Heart left ventricle (tissue), 13 donors: ENCODE measurements around the gene KIF13A.

ENCODE experiments used
- CTCF ChIP-seq, 12 donors: fragments of 200-600 bp; sonication (generic) in 4 of 12; IDR thresholded peaks; one replicate each; pipeline versions ENCODE4 v1.5.0 to v1.8.0; 2018 to 2022; ENCODE audit warnings: antibody characterized with exemption in 12 of 12, mild to moderate bottlenecking in 5 of 12
- POLR2A ChIP-seq, 2 donors: fragments of 450-650 bp; IDR thresholded peaks; one replicate each; pipeline ENCODE4 v1.6.1; 2017; ENCODE audit warnings: antibody characterized with exemption in 2 of 2, mild to moderate bottlenecking in 2 of 2, moderate library complexity in 2 of 2
- donor health status: ischemic (EF 13 %, LVEDD 7.1; RV severe dilation, severe dysfunction).
- donor health status: DM: no; HTN: yes; CAD: no.
- donor health status: DM: no; HTN: no; CAD: no.
- donor health status: ischemic (EF 25% LVEDD 6.9; RV normal size, moderate dysfunction).
- donor health status: ischemic (EF 25% LVEDD 5.7; RV mildly dilated, moderate dysfunction).
- donor health status: ischemic (EF 35%, LVEDD 5.7; RV mildly dilated, moderate dysfunction).
- donor health status: nonischemic (EF 11% LVEDD 7.7; RV severe dilation, severe dysfunction).
- donor health status: DM: yes; HTN: yes; CAD: no.
- donor health status: PGD.
- donor health status: ischemic (EF 29% LVEDD 5.4; RV normal size, mild dysfunction).
- donor health status: nonischemic (EF 23%, LVEDD 6.1; RV moderate dilation, normal function).

GRCh38 chr6:17972074-17972952 is 15.1 kb downstream of the KIF13A start:
- TF ChIP-seq CTCF (IDR thresholded peaks at IDR 0.05) = no peak
- no peak for TF ChIP-seq POLR2A (IDR thresholded peaks at IDR 0.05)
